Measurements from ENCODE around the gene MAGI1.
"Not testable (repeated sequence)": the region's sequence is repeated elsewhere in the genome, so short reads cannot be mapped to it uniquely, and the experiment has no call there.

MAGI1 gene

GRCh38 chr3:65619888-65620287 is 418.8 kb downstream of the MAGI1 start:
- no peak for DNase-seq (ENCODE audit: low spot score)

- DNase-seq (ENCODE audit: low spot score) = peak; percentile 8
These were observed 419.3 kb downstream of the MAGI1 start for GRCh38 chr3:65619451-65619881.

- no peak for DNase-seq (ENCODE audit: low spot score)
These were observed 420.1 kb downstream of the MAGI1 start for GRCh38 chr3:65618599-65618998.

GRCh38 chr3:65617787-65618186 is 420.9 kb downstream of the MAGI1 start:
- DNase-seq (ENCODE audit: low spot score) = no peak

GRCh38 chr3:65617209-65617608 is 421.5 kb downstream of the MAGI1 start:
- no peak for DNase-seq (ENCODE audit: low spot score)

- no peak for DNase-seq (ENCODE audit: low spot score)
These were observed 422.2 kb downstream of the MAGI1 start for GRCh38 chr3:65616563-65616962.

GRCh38 chr3:65615329-65615728 is 423.4 kb downstream of the MAGI1 start:
- no peak for DNase-seq (ENCODE audit: low spot score)

GRCh38 chr3:65614585-65614984 is 424.1 kb downstream of the MAGI1 start:
- no peak for DNase-seq (ENCODE audit: low spot score)

GRCh38 chr3:65607965-65608460 is 430.7 kb downstream of the MAGI1 start:
- not testable (repeated sequence) for DNase-seq (ENCODE audit: low spot score)

GRCh38 chr3:65607101-65607500 is 431.6 kb downstream of the MAGI1 start:
- no peak for DNase-seq (ENCODE audit: low spot score)

GRCh38 chr3:65605876-65606432 is 432.8 kb downstream of the MAGI1 start:
- no peak for DNase-seq (ENCODE audit: low spot score)

GRCh38 chr3:65604863-65605526 is 433.7 kb downstream of the MAGI1 start:
- no peak for DNase-seq (ENCODE audit: low spot score)

GRCh38 chr3:65603631-65604030 is 435.1 kb downstream of the MAGI1 start:
- DNase-seq (ENCODE audit: low spot score) = no peak

- DNase-seq (ENCODE audit: low spot score) = no peak
These were observed 437.8 kb downstream of the MAGI1 start for GRCh38 chr3:65600888-65601287.

GRCh38 chr3:65597952-65598413 is 440.7 kb downstream of the MAGI1 start:
- no peak for DNase-seq (ENCODE audit: low spot score)

GRCh38 chr3:65597226-65597951 is 441.3 kb downstream of the MAGI1 start:
- peak; percentile 58 for DNase-seq (ENCODE audit: low spot score)

GRCh38 chr3:65596571-65597225 is 442.0 kb downstream of the MAGI1 start:
- no peak for DNase-seq (ENCODE audit: low spot score)

GRCh38 chr3:65596029-65596300 is 442.8 kb downstream of the MAGI1 start:
- no peak for DNase-seq (ENCODE audit: low spot score)

- no peak for DNase-seq (ENCODE audit: low spot score)
These were observed 443.3 kb downstream of the MAGI1 start for GRCh38 chr3:65595222-65596028.

- no peak for DNase-seq (ENCODE audit: low spot score)
These were observed 444.7 kb downstream of the MAGI1 start for GRCh38 chr3:65593780-65594752.

- DNase-seq (ENCODE audit: low spot score) = no peak
These were observed 447.4 kb downstream of the MAGI1 start for GRCh38 chr3:65591313-65591712.

Data from kidney tubule cell (primary cell).